OCI-LY7 (cell line): ENCODE results near the gene TRABD2B.

ENCODE experiments used
- CTCF ChIP-seq: fragments of 200-600 bp; sonication (generic); conservative IDR thresholded peaks from 2 replicates; pipeline ENCODE4 v1.5.1; 2014; ENCODE audit warnings: mild to moderate bottlenecking, antibody characterized with exemption, low read length, moderate library complexity, mixed read lengths
- EZH2phosphoT487 ChIP-seq: fragments of 200-600 bp; sonication (generic); IDR thresholded peaks from 2 replicates; pipeline ENCODE4 v1.6.1; 2018; ENCODE audit warnings: low read depth, borderline replicate concordance, mild to moderate bottlenecking, mixed run types, antibody characterized with exemption, low read length, moderate library complexity, mixed read lengths

GRCh38 chr1:47962750-47963492 is 34.3 kb downstream of the TRABD2B start:
- TF ChIP-seq CTCF (no peak), EZH2phosphoT487 (no peak)
